ENCODE results near the gene MLXIP. TPM values are rescaled to one million over a fixed set of nuclear protein-coding genes. Genes with fewer than 3 reads are reported as not detected.

Gene MLXIP
- total RNA-seq, 1 donor from 2014 or later, result 18.5 TPM

- DNase-seq (ENCODE audit: low read depth), result peak; percentile 54
- TF ChIP-seq CTCF (conservative IDR thresholded peaks at IDR 0.05; ENCODE audit: low read depth, low read length), result no peak
- peak overlapping the region; percentile 96 for H3K4me3 ChIP-seq (ENCODE audit: low read depth, low read length)
Observed at GRCh38 chr12:122080149-122081082, 1.9 kb downstream of the MLXIP start.

- no peak for DNase-seq (ENCODE audit: low read depth)
- no peak for TF ChIP-seq CTCF (conservative IDR thresholded peaks at IDR 0.05; ENCODE audit: low read depth, low read length)
- peak overlapping the region; percentile 96 for H3K4me3 ChIP-seq (ENCODE audit: low read depth, low read length)
Observed at GRCh38 chr12:122081083-122081696, 2.6 kb downstream of the MLXIP start.

DNA sequence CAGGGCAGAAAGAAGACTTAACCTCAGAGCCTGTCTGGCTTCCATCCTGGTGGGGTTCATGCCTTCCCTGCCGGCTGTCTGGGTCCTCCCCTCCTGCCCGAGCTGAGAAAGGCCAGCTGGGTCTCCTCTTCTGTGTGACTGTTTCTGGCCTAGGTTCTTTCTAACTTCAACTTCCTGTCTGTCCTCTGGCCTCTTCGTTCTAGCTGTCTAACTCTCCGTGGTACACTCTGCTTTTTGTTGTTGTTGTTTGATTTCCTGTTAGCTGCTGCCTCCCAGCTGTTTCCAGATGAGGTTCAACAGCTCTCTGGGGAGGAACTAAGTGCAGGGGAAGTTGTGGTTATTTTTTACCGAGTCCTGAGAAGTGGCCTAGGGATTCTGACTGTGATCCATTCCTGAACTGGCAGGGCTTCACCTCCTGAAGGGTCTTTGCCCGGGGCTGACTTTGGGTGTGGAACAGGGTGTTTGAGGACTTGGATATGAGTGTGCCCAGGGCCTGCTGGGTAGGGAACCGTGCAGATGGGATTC, 3.2 kb downstream of the MLXIP start:
- DNase-seq (ENCODE audit: low read depth), result no peak
- peak overlapping the region; percentile 96 for H3K4me3 ChIP-seq (ENCODE audit: low read depth, low read length)
- TF ChIP-seq CTCF (conservative IDR thresholded peaks at IDR 0.05; ENCODE audit: low read depth, low read length), result peak; percentile 16

GRCh38 chr12:122082621-122083356, 4.2 kb downstream of the MLXIP start:
- H3K4me3 ChIP-seq (ENCODE audit: low read depth, low read length), result no peak overlapping the region
- no peak for TF ChIP-seq CTCF (conservative IDR thresholded peaks at IDR 0.05; ENCODE audit: low read depth, low read length)
- no peak for DNase-seq (ENCODE audit: low read depth)

DNA sequence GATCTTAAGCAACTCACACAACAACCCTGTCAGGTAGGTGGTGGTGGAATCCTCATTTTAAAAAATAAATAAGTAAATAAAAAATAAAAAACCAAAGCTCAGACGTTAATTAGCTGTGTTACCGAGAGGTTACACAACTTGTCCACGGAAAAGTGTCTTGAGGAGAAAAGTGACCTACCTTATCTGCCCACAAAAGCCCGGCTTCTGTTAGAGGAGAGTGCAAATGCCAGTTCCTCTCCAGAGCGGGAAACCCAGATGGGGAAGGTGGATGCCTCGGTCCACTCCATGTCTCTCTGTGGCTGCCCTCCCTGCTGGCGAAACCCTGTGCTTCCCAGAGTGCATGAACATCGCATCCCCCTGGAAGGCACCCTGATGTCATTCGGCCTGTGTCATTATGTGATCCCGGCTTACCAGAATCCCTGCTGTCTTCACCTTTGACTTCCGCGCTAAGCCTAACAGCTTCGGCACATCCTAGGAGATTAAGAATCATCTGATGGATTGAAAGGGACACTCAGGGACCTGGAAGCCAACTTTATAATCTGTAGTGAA, 6.4 kb downstream of the MLXIP start:
- TF ChIP-seq CTCF (conservative IDR thresholded peaks at IDR 0.05; ENCODE audit: low read depth, low read length), result no peak
- H3K4me3 ChIP-seq (ENCODE audit: low read depth, low read length), result no peak overlapping the region
- DNase-seq (ENCODE audit: low read depth), result no peak

- H3K4me3 ChIP-seq (ENCODE audit: low read depth, low read length), result no peak overlapping the region
- TF ChIP-seq CTCF (conservative IDR thresholded peaks at IDR 0.05; ENCODE audit: low read depth, low read length), result no peak
- DNase-seq (ENCODE audit: low read depth), result no peak
Observed at GRCh38 chr12:122085591-122085990, 7.0 kb downstream of the MLXIP start.
